Measurements from ENCODE around the gene CYP2D6.

The CYP2D6 gene

GRCh38 chr22:42156598-42156997, 26.0 kb upstream of the CYP2D6 start:
- no peak for TF ChIP-seq CTCF (IDR thresholded peaks at IDR 0.05; ENCODE audit: insufficient read depth, low read depth, low read length, missing control alignments)
- DNase-seq (ENCODE audit: low read depth) = peak; percentile 48
- H3K4me3 ChIP-seq (ENCODE audit: low read length) = no peak overlapping the region

- TF ChIP-seq CTCF (IDR thresholded peaks at IDR 0.05; ENCODE audit: insufficient read depth, low read depth, low read length, missing control alignments) = no peak
- no peak overlapping the region for H3K4me3 ChIP-seq (ENCODE audit: low read length)
- peak; percentile 84 for DNase-seq (ENCODE audit: low read depth)
Measured at GRCh38 chr22:42156121-42156520, 25.5 kb upstream of the CYP2D6 start.

GRCh38 chr22:42155053-42155543, 24.5 kb upstream of the CYP2D6 start:
- DNase-seq (ENCODE audit: low read depth) = no peak
- TF ChIP-seq CTCF (IDR thresholded peaks at IDR 0.05; ENCODE audit: insufficient read depth, low read depth, low read length, missing control alignments) = no peak
- H3K4me3 ChIP-seq (ENCODE audit: low read length) = no peak overlapping the region

- TF ChIP-seq CTCF (IDR thresholded peaks at IDR 0.05; ENCODE audit: insufficient read depth, low read depth, low read length, missing control alignments) = no peak
- no peak overlapping the region for H3K4me3 ChIP-seq (ENCODE audit: low read length)
- DNase-seq (ENCODE audit: low read depth) = no peak
Measured at GRCh38 chr22:42154293-42155052, 23.9 kb upstream of the CYP2D6 start.

- no peak overlapping the region for H3K4me3 ChIP-seq (ENCODE audit: low read length)
Measured at GRCh38 chr22:42152661-42153270, 22.2 kb upstream of the CYP2D6 start.

GRCh38 chr22:42151924-42152635, 21.5 kb upstream of the CYP2D6 start:
- no peak for TF ChIP-seq CTCF (IDR thresholded peaks at IDR 0.05; ENCODE audit: insufficient read depth, low read depth, low read length, missing control alignments)
- DNase-seq (ENCODE audit: low read depth) = no peak
- H3K4me3 ChIP-seq (ENCODE audit: low read length) = no peak overlapping the region

More at GRCh38 chr22:42152661-42153270, 22.2 kb upstream of the CYP2D6 start:
- no peak for DNase-seq (ENCODE audit: low read depth)
- TF ChIP-seq CTCF (IDR thresholded peaks at IDR 0.05; ENCODE audit: insufficient read depth, low read depth, low read length, missing control alignments) = no peak
